Gastrocnemius medialis (tissue), 4 donors: ENCODE measurements around the gene ARHGEF35.
"Not testable (repeated sequence)": the region's sequence is repeated elsewhere in the genome, so short reads cannot be mapped to it uniquely, and the experiment has no call there.

Experiments used
- POLR2A ChIP-seq, 2 donors: fragments of 450-650 bp; IDR thresholded peaks; one replicate each; pipeline ENCODE4 v1.6.1; 2017; ENCODE audit warnings: antibody characterized with exemption in 2 of 2, mild to moderate bottlenecking in 2 of 2, moderate library complexity in 2 of 2
- TF ChIP-seq, protein P1 (sequence below), 5 experiments: fragments of 450-650 bp in 3 of 5; fragments of 200-600 bp in 2 of 5; sonication (generic) in 2 of 5; IDR thresholded peaks in 4 of 5; conservative IDR thresholded peaks in 1 of 5; 1 replicate in 4 of 5; 2 replicates in 1 of 5; pipeline ENCODE4 v1.5.1; 2016 to 2019; ENCODE audit warnings: antibody characterized with exemption in 5 of 5, mild to moderate bottlenecking in 3 of 5, moderate library complexity in 3 of 5

- TF ChIP-seq, protein P1, sequence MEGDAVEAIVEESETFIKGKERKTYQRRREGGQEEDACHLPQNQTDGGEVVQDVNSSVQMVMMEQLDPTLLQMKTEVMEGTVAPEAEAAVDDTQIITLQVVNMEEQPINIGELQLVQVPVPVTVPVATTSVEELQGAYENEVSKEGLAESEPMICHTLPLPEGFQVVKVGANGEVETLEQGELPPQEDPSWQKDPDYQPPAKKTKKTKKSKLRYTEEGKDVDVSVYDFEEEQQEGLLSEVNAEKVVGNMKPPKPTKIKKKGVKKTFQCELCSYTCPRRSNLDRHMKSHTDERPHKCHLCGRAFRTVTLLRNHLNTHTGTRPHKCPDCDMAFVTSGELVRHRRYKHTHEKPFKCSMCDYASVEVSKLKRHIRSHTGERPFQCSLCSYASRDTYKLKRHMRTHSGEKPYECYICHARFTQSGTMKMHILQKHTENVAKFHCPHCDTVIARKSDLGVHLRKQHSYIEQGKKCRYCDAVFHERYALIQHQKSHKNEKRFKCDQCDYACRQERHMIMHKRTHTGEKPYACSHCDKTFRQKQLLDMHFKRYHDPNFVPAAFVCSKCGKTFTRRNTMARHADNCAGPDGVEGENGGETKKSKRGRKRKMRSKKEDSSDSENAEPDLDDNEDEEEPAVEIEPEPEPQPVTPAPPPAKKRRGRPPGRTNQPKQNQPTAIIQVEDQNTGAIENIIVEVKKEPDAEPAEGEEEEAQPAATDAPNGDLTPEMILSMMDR (IDR thresholded peaks at IDR 0.05 in 4 of 5, conservative IDR thresholded peaks at IDR 0.05 in 1 of 5): not testable (repeated sequence)
- TF ChIP-seq POLR2A (IDR thresholded peaks at IDR 0.05): not testable (repeated sequence)
These were observed at the start of gene ARHGEF35 for GRCh38 chr7:144195212-144195872.
